ENCODE measurements around the gene DMRTC2. TPM values are rescaled to one million over a fixed set of nuclear protein-coding genes. Genes with fewer than 3 reads are reported as not detected.

DMRTC2 gene
- total RNA-seq, 1 donor from 2014 or later = not detected

- H3K9me3 Mint-ChIP-seq (ENCODE audit: low read depth) = no peaks in the 10 kb centered on the region
- H3K27ac Mint-ChIP-seq = no peak overlapping the region
- H3K36me3 Mint-ChIP-seq (ENCODE audit: insufficient read depth) = no peaks in the 10 kb centered on the region
- H3K4me1 Mint-ChIP-seq (ENCODE audit: low read depth) = no peaks in the 10 kb centered on the region
- TF ChIP-seq CTCF (IDR thresholded peaks at IDR 0.05; ENCODE audit: unreplicated experiment) = no peak
- no peak for DNase-seq (ENCODE audit: low spot score, unreplicated experiment)
- H3K4me3 Mint-ChIP-seq (ENCODE audit: low read depth) = no peak overlapping the region
- H3K27me3 Mint-ChIP-seq = peaks cover 58% of the 10 kb centered on the region
These were observed 5.5 kb downstream of the DMRTC2 start for GRCh38 chr19:41850381-41850780.

- Mint-ChIP-seq H3K36me3 (ENCODE audit: insufficient read depth) (no peaks in the 10 kb centered on the region), H3K27ac (no peak overlapping the region), H3K4me3 (ENCODE audit: low read depth) (no peak overlapping the region), H3K4me1 (ENCODE audit: low read depth) (no peaks in the 10 kb centered on the region), H3K9me3 (ENCODE audit: low read depth) (no peaks in the 10 kb centered on the region), H3K27me3 (peaks cover 59% of the 10 kb centered on the region)
- no peak for DNase-seq (ENCODE audit: low spot score, unreplicated experiment)
- TF ChIP-seq CTCF (IDR thresholded peaks at IDR 0.05; ENCODE audit: unreplicated experiment) = no peak
These were observed 6.6 kb downstream of the DMRTC2 start for GRCh38 chr19:41851456-41851855.

GRCh38 chr19:41853344-41853743 is 8.5 kb downstream of the DMRTC2 start:
- H3K36me3 Mint-ChIP-seq (ENCODE audit: insufficient read depth) = no peaks in the 10 kb centered on the region
- H3K9me3 Mint-ChIP-seq (ENCODE audit: low read depth) = no peaks in the 10 kb centered on the region
- peaks cover 63% of the 10 kb centered on the region for H3K27me3 Mint-ChIP-seq
- no peak for DNase-seq (ENCODE audit: low spot score, unreplicated experiment)
- no peak overlapping the region for H3K27ac Mint-ChIP-seq
- no peak overlapping the region for H3K4me3 Mint-ChIP-seq (ENCODE audit: low read depth)
- H3K4me1 Mint-ChIP-seq (ENCODE audit: low read depth) = no peaks in the 10 kb centered on the region
- no peak for TF ChIP-seq CTCF (IDR thresholded peaks at IDR 0.05; ENCODE audit: unreplicated experiment)

GRCh38 chr19:41853768-41854167 is 8.9 kb downstream of the DMRTC2 start:
- H3K27ac Mint-ChIP-seq = no peak overlapping the region
- no peak for TF ChIP-seq CTCF (IDR thresholded peaks at IDR 0.05; ENCODE audit: unreplicated experiment)
- no peak for DNase-seq (ENCODE audit: low spot score, unreplicated experiment)
- H3K27me3 Mint-ChIP-seq = peaks cover 61% of the 10 kb centered on the region
- H3K9me3 Mint-ChIP-seq (ENCODE audit: low read depth) = no peaks in the 10 kb centered on the region
- H3K4me1 Mint-ChIP-seq (ENCODE audit: low read depth) = no peaks in the 10 kb centered on the region
- H3K36me3 Mint-ChIP-seq (ENCODE audit: insufficient read depth) = no peaks in the 10 kb centered on the region
- no peak overlapping the region for H3K4me3 Mint-ChIP-seq (ENCODE audit: low read depth)

GRCh38 chr19:41859213-41859617 is 14.4 kb downstream of the DMRTC2 start:
- peak overlapping the region; percentile 99 for H3K27ac Mint-ChIP-seq
- no peaks in the 10 kb centered on the region for H3K9me3 Mint-ChIP-seq (ENCODE audit: low read depth)
- TF ChIP-seq CTCF (IDR thresholded peaks at IDR 0.05; ENCODE audit: unreplicated experiment) = no peak
- H3K4me1 Mint-ChIP-seq (ENCODE audit: low read depth) = peaks cover 29% of the 10 kb centered on the region
- H3K36me3 Mint-ChIP-seq (ENCODE audit: insufficient read depth) = peaks cover 25% of the 10 kb centered on the region
- peak overlapping the region; percentile 87 for H3K4me3 Mint-ChIP-seq (ENCODE audit: low read depth)
- DNase-seq (ENCODE audit: low spot score, unreplicated experiment) = no peak
- peaks cover 22% of the 10 kb centered on the region for H3K27me3 Mint-ChIP-seq

All from progenitor cell of endocrine pancreas (in vitro differentiated cells).